ENCODE data around the gene MYBPC2.

The MYBPC2 gene

GRCh38 chr19:50501568-50502475 lies 69.1 kb downstream of the MYBPC2 start:
- no peak for DNase-seq (ENCODE audit: low read depth)
- no peak for TF ChIP-seq CTCF (conservative IDR thresholded peaks at IDR 0.05; ENCODE audit: low read depth, low read length)
- H3K4me3 ChIP-seq (ENCODE audit: low read depth, low read length), result no peak overlapping the region

- TF ChIP-seq CTCF (conservative IDR thresholded peaks at IDR 0.05; ENCODE audit: low read depth, low read length), result no peak
- DNase-seq (ENCODE audit: low read depth), result no peak
- H3K4me3 ChIP-seq (ENCODE audit: low read depth, low read length), result no peak overlapping the region
Measured at GRCh38 chr19:50505856-50506611, 73.3 kb downstream of the MYBPC2 start.

- DNase-seq (ENCODE audit: low read depth), result no peak
- TF ChIP-seq CTCF (conservative IDR thresholded peaks at IDR 0.05; ENCODE audit: low read depth, low read length), result no peak
- H3K4me3 ChIP-seq (ENCODE audit: low read depth, low read length), result no peak overlapping the region
Measured at GRCh38 chr19:50506700-50507099, 74.0 kb downstream of the MYBPC2 start.

GRCh38 chr19:50507376-50507775 lies 74.7 kb downstream of the MYBPC2 start:
- DNase-seq (ENCODE audit: low read depth), result no peak
- TF ChIP-seq CTCF (conservative IDR thresholded peaks at IDR 0.05; ENCODE audit: low read depth, low read length), result no peak
- no peak overlapping the region for H3K4me3 ChIP-seq (ENCODE audit: low read depth, low read length)

GRCh38 chr19:50508843-50509190 lies 76.1 kb downstream of the MYBPC2 start:
- no peak overlapping the region for H3K4me3 ChIP-seq (ENCODE audit: low read depth, low read length)
- TF ChIP-seq CTCF (conservative IDR thresholded peaks at IDR 0.05; ENCODE audit: low read depth, low read length), result no peak
- no peak for DNase-seq (ENCODE audit: low read depth)

- DNase-seq (ENCODE audit: low read depth), result no peak
- no peak overlapping the region for H3K4me3 ChIP-seq (ENCODE audit: low read depth, low read length)
- no peak for TF ChIP-seq CTCF (conservative IDR thresholded peaks at IDR 0.05; ENCODE audit: low read depth, low read length)
Measured at GRCh38 chr19:50509366-50509765, 76.7 kb downstream of the MYBPC2 start.
